Panc1 (cell line): ENCODE data around the gene MAP6. TPM values are rescaled to one million over a fixed set of nuclear protein-coding genes. Genes with fewer than 3 reads are reported as not detected.

Source experiments
- total RNA-seq: library from RNA; stranded (reverse); gene quantifications from one replicate; pipeline ENCODE4 v1.2.1, GENCODE V29; 2021; ENCODE audit not compliant: unreplicated experiment

MAP6 gene
- total RNA-seq, 1 experiment from 2014 or later = 0.21 TPM

Other genes with a start within 250 kb of the MAP6 start
- 10.9 TPM for gene KLHL35, start 235.8 kb downstream of the MAP6 start, total RNA-seq
- 6.0 TPM for gene GDPD5, start 143.1 kb downstream of the MAP6 start, total RNA-seq
- gene SERPINH1, start 106.8 kb downstream of the MAP6 start, total RNA-seq = 89.8 TPM
- gene MOGAT2, start 48.8 kb upstream of the MAP6 start, total RNA-seq = 0.08 TPM
- 19.2 TPM for gene DGAT2, start 99.7 kb upstream of the MAP6 start, total RNA-seq
- 29.5 TPM for gene UVRAG, start 146.2 kb upstream of the MAP6 start, total RNA-seq